H9 (cell line): ENCODE data around the gene FRMD1. TPM values are rescaled to one million over a fixed set of nuclear protein-coding genes. Genes with fewer than 3 reads are reported as not detected.

Experiments
- DNase-seq: peaks from one replicate; pipeline ENCODE4 v3.0.0-alpha.2; 2017
- H2AFZ ChIP-seq: one replicate; pipeline ENCODE4 v1.6.1; 2013; ENCODE audit warnings: mild to moderate bottlenecking, low read length, control low read depth, moderate library complexity
- H2AK5ac ChIP-seq: 2 replicates; pipeline ENCODE4 v1.6.1; 2013; ENCODE audit warnings: low read length, control low read depth, mixed read lengths; ENCODE audit not compliant: insufficient read length
- H2BK120ac ChIP-seq: one replicate; pipeline ENCODE4 v1.6.1; 2013; ENCODE audit warnings: low read depth, mild to moderate bottlenecking, low read length, control low read depth, inconsistent platforms; ENCODE audit not compliant: poor library complexity, severe bottlenecking
- H2BK12ac ChIP-seq: 2 replicates; pipeline ENCODE4 v1.6.1; 2013; ENCODE audit warnings: low read length, control low read depth, mixed read lengths, low read depth; ENCODE audit not compliant: insufficient read length
- H2BK15ac ChIP-seq: 2 replicates; pipeline ENCODE4 v1.6.1; 2013; ENCODE audit warnings: low read depth, low read length, control low read depth
- H2BK20ac ChIP-seq: one replicate; pipeline ENCODE4 v1.6.1; 2013; ENCODE audit warnings: low read depth, mild to moderate bottlenecking, low read length, control low read depth, inconsistent platforms; ENCODE audit not compliant: poor library complexity, severe bottlenecking
- H2BK5ac ChIP-seq: 2 replicates; pipeline ENCODE4 v1.6.1; 2013; ENCODE audit warnings: low read length, control low read depth, mixed read lengths; ENCODE audit not compliant: insufficient read length
- H3K14ac ChIP-seq: 2 replicates; pipeline ENCODE4 v1.6.1; 2013; ENCODE audit warnings: low read length, control low read depth; ENCODE audit not compliant: insufficient read depth
- H3K18ac ChIP-seq: 2 replicates; pipeline ENCODE4 v1.6.1; 2013; ENCODE audit warnings: low read depth, mild to moderate bottlenecking, mixed read lengths, low read length, control low read depth; ENCODE audit not compliant: insufficient read length
- H3K23ac ChIP-seq: 2 replicates; pipeline ENCODE4 v1.6.1; 2013; ENCODE audit warnings: low read length, control low read depth, mixed read lengths, low read depth; ENCODE audit not compliant: insufficient read length
- H3K23me2 ChIP-seq: 2 replicates; pipeline ENCODE4 v1.6.1; 2013; ENCODE audit warnings: low read depth, mild to moderate bottlenecking, mixed read lengths, low read length, control low read depth; ENCODE audit not compliant: insufficient read length, poor library complexity, severe bottlenecking
- H3K27ac ChIP-seq: 2 replicates; pipeline ENCODE4 v1.5.1; 2013; ENCODE audit warnings: low read length, control low read depth, mixed read lengths, low read depth; ENCODE audit not compliant: insufficient read length
- H3K27me3 ChIP-seq: 2 replicates; pipeline ENCODE4 v1.6.1; 2013; ENCODE audit warnings: low read length, control low read depth, inconsistent platforms; ENCODE audit not compliant: insufficient read depth
- H3K4ac ChIP-seq: 2 replicates; pipeline ENCODE4 v1.6.1; 2013; ENCODE audit warnings: low read depth, mild to moderate bottlenecking, control low read depth, inconsistent platforms, low read length, moderate library complexity
- H3K4me1 ChIP-seq: 2 replicates; pipeline ENCODE4 v1.6.1; 2013; ENCODE audit warnings: low read length, control low read depth, inconsistent platforms; ENCODE audit not compliant: insufficient read depth
- H3K4me2 ChIP-seq: 2 replicates; pipeline ENCODE4 v1.6.1; 2013; ENCODE audit warnings: low read length, control low read depth, mixed read lengths; ENCODE audit not compliant: insufficient read length, insufficient read depth
- H3K56ac ChIP-seq: 2 replicates; pipeline ENCODE4 v1.6.1; 2013; ENCODE audit warnings: low read depth, mild to moderate bottlenecking, mixed read lengths, low read length, control low read depth; ENCODE audit not compliant: insufficient read length
- H3K79me1 ChIP-seq: 2 replicates; pipeline ENCODE4 v1.6.1; 2013; ENCODE audit warnings: low read depth, mild to moderate bottlenecking, moderate library complexity, low read length, control low read depth, inconsistent platforms; ENCODE audit not compliant: insufficient read depth, poor library complexity, severe bottlenecking
- H3K79me2 ChIP-seq: 2 replicates; pipeline ENCODE4 v1.6.1; 2013; ENCODE audit warnings: low read length, control low read depth, inconsistent platforms; ENCODE audit not compliant: insufficient read depth
- H3K9ac ChIP-seq: 2 replicates; pipeline ENCODE4 v1.6.1; 2013; ENCODE audit warnings: low read length, control low read depth, mixed read lengths; ENCODE audit not compliant: insufficient read length; ENCODE audit errors: extremely low read depth
- H3K9me3 ChIP-seq: one replicate; pipeline ENCODE4 v1.6.1; 2013; ENCODE audit warnings: low read depth, low read length, inconsistent platforms; ENCODE audit not compliant: control insufficient read depth
- H3T11ph ChIP-seq: one replicate; pipeline ENCODE4 v1.6.1; 2013; ENCODE audit warnings: mild to moderate bottlenecking, low read length, control low read depth, inconsistent platforms
- H4K20me1 ChIP-seq: one replicate; pipeline ENCODE4 v1.6.1; 2013; ENCODE audit not compliant: control insufficient read depth, insufficient read length, insufficient read depth
- H4K5ac ChIP-seq: 2 replicates; pipeline ENCODE4 v1.6.1; 2013; ENCODE audit warnings: low read depth, mild to moderate bottlenecking, mixed read lengths, low read length, control low read depth; ENCODE audit not compliant: insufficient read length
- H4K8ac ChIP-seq: replicated peaks from 2 replicates; pipeline ENCODE4 v1.6.1; 2013; ENCODE audit warnings: low read length, control low read depth, mixed read lengths, low read depth; ENCODE audit not compliant: insufficient read length
- H4K91ac ChIP-seq: 2 replicates; pipeline ENCODE4 v1.6.1; 2013; ENCODE audit warnings: low read depth, mild to moderate bottlenecking, moderate library complexity, mixed read lengths, low read length, control low read depth; ENCODE audit not compliant: insufficient read length
- H3K27ac Mint-ChIP-seq, 3 experiments: 2 replicates in 2 of 3; 3 replicates in 1 of 3; pipeline ENCODE4 v1.8.0; 2020 to 2021; ENCODE audit warnings: mixed read lengths in 3 of 3, mild to moderate bottlenecking in 1 of 3, moderate library complexity in 1 of 3
- H3K27me3 Mint-ChIP-seq: 2 replicates; pipeline ENCODE4 v1.8.0; 2021; ENCODE audit warnings: low read depth, mild to moderate bottlenecking, moderate library complexity, mixed read lengths
- H3K36me3 Mint-ChIP-seq, 3 experiments: 2 replicates in 2 of 3; 3 replicates in 1 of 3; pipeline ENCODE4 v1.8.0; 2020 to 2021; ENCODE audit warnings: low read depth in 3 of 3, mixed read lengths in 3 of 3; ENCODE audit not compliant: insufficient read depth in 1 of 3
- H3K4me1 Mint-ChIP-seq, 2 experiments: 2 replicates each; pipeline ENCODE4 v1.8.0; 2020; ENCODE audit warnings: mixed read lengths in 2 of 2
- H3K4me3 Mint-ChIP-seq, 2 experiments: 2 replicates in 1 of 2; 3 replicates in 1 of 2; pipeline ENCODE4 v1.8.0; 2020 to 2021; ENCODE audit warnings: mild to moderate bottlenecking in 2 of 2, mixed read lengths in 2 of 2, moderate library complexity in 1 of 2
- H3K9me3 Mint-ChIP-seq, 2 experiments: 2 replicates in 1 of 2; 3 replicates in 1 of 2; pipeline ENCODE4 v1.8.0; 2020; ENCODE audit warnings: mild to moderate bottlenecking in 2 of 2, mixed read lengths in 2 of 2, moderate library complexity in 1 of 2
- CTCF ChIP-seq: fragments of 200-600 bp; sonication (generic); conservative IDR thresholded peaks from 3 replicates; pipeline ENCODE4 v1.8.0; 2021; ENCODE audit warnings: antibody characterized with exemption, mild to moderate bottlenecking
- WGBS: extraction: QIAGEN DNeasy Blood & Tissue Kit; methylation state at CpG from one replicate; pipeline ENCODE4 v1.1.7; 2013; ENCODE audit warnings: missing lambda C conversion rate, low lambda C conversion rate, mixed read lengths; ENCODE audit not compliant: insufficient read length; ENCODE audit errors: extremely low coverage; 5-methylcytosine and 5-hydroxymethylcytosine counted together
- total RNA-seq: library from RNA; stranded (reverse); gene quantifications from 2 replicates; pipeline ENCODE4 v1.2.1, GENCODE V29; 2021

The FRMD1 gene
- total RNA-seq, 1 experiment from 2014 or later, result not detected

GRCh38 chr6:168028181-168028580, 50.8 kb downstream of the FRMD1 start:
- peaks cover 1% of the 10 kb centered on the region for H3K27me3 Mint-ChIP-seq
- H3K18ac ChIP-seq, result no peak overlapping the region
- no peak overlapping the region for H3K23ac ChIP-seq
- H2BK15ac ChIP-seq, result no peak overlapping the region
- no peak overlapping the region for H3K4ac ChIP-seq
- H4K8ac ChIP-seq, result no peak overlapping the region
- H4K5ac ChIP-seq, result no peak overlapping the region
- H3K9me3 ChIP-seq, result no peaks in the 10 kb centered on the region
- no peak for DNase-seq
- H3K27ac Mint-ChIP-seq, result no peak overlapping the region
- no peaks in the 10 kb centered on the region for H3K27me3 ChIP-seq
- peaks cover 4% of the 10 kb centered on the region; the same call in 1 of the 2 replicates for H3K4me1 ChIP-seq
- no peak overlapping the region for H2BK20ac ChIP-seq
- no peak overlapping the region for H2AFZ ChIP-seq
- H3K56ac ChIP-seq, result no peak overlapping the region
- no peaks in the 10 kb centered on the region for H3K79me2 ChIP-seq
- no peak overlapping the region for H4K91ac ChIP-seq
- no peaks in the 10 kb centered on the region for H3K9me3 Mint-ChIP-seq
- no peak overlapping the region for H3K14ac ChIP-seq
- no peak overlapping the region for H3T11ph ChIP-seq
- H3K9ac ChIP-seq, result no peak overlapping the region
- no peaks in the 10 kb centered on the region for H3K79me1 ChIP-seq
- WGBS, result no CpG with 5 or more reads among the region's 9 CpGs
- H3K36me3 Mint-ChIP-seq, result no peaks in the 10 kb centered on the region
- H2AK5ac ChIP-seq, result no peak overlapping the region
- H3K23me2 ChIP-seq, result no peaks in the 10 kb centered on the region
- H4K20me1 ChIP-seq, result no peaks in the 10 kb centered on the region
- no peak overlapping the region for H2BK120ac ChIP-seq
- no peak overlapping the region for H3K4me3 Mint-ChIP-seq
- H3K4me1 Mint-ChIP-seq, result peaks cover 31% of the 10 kb centered on the region in 2 experiments
- no peak overlapping the region for H2BK12ac ChIP-seq
- no peak for TF ChIP-seq CTCF
- H2BK5ac ChIP-seq, result no peak overlapping the region
- H3K4me2 ChIP-seq, result no peak overlapping the region
- no peak overlapping the region for H3K27ac ChIP-seq
